ENCODE measurements around the gene GOLGA6C.
"Not testable (repeated sequence)": the region's sequence is repeated elsewhere in the genome, so short reads cannot be mapped to it uniquely, and the experiment has no call there.

Gene GOLGA6C

GRCh38 chr15:75309711-75310110 is 51.6 kb downstream of the GOLGA6C start:
- no peak for TF ChIP-seq CTCF (IDR thresholded peaks at IDR 0.05; ENCODE audit: control extremely low read depth, extremely low read depth, low read depth, missing control alignments)
- CTCF ChIA-PET = no interaction called here
- POLR2A ChIA-PET = interaction anchor here (0.6 kb wide), 1 partner anchor 105 kb away, joined by 4 read pairs; no protein-coding TSS in a partner anchor
- no peak for DNase-seq (ENCODE audit: extremely low spot score)

- DNase-seq (ENCODE audit: extremely low spot score); POLR2A ChIA-PET; CTCF ChIA-PET: not testable (repeated sequence)
Observed at GRCh38 chr15:75312548-75312947, 54.4 kb downstream of the GOLGA6C start.

DNA sequence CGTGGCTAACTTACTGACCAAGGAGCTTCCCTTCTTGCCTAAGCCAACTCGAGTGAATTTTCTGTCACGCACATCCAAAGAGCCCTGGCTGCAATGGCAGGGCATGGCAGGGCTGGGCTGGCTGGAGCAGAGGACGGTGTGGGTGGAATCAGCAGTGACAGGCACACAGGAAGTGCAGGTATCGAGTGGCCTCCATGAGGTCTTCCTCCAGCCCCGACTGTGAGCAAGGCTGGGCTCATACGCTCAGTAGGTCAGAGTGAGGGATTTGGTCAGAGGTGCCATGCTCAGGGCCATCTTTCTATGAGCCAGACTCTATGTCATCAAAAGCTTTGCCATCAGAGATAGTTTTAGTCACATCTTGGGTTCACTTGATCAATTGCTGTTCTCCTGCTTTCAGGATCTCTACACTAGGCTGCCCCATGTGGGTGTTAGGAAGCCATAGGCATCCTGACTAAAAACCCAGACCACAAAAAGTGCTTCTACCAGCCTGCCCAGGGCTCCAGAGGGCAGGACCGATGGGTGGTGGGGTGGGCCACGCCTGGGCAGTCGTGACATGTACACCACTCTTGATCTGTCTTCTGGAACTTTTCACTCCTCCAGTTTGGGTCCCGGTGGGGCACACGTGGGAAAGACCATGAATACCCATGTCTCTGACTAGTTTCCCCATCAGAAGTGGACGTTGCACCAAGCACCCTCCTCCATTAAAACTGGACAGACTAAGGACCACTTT is 55.1 kb downstream of the GOLGA6C start:
- POLR2A ChIA-PET = no interaction called here
- no peak for DNase-seq (ENCODE audit: extremely low spot score)
- TF ChIP-seq CTCF (IDR thresholded peaks at IDR 0.05; ENCODE audit: control extremely low read depth, extremely low read depth, low read depth, missing control alignments) = no peak
- CTCF ChIA-PET = no interaction called here

GRCh38 chr15:75314552-75315290 is 56.6 kb downstream of the GOLGA6C start:
- CTCF ChIA-PET = no interaction called here
- TF ChIP-seq CTCF (IDR thresholded peaks at IDR 0.05; ENCODE audit: control extremely low read depth, extremely low read depth, low read depth, missing control alignments) = no peak
- no peak for DNase-seq (ENCODE audit: extremely low spot score)
- POLR2A ChIA-PET = no interaction called here

DNA sequence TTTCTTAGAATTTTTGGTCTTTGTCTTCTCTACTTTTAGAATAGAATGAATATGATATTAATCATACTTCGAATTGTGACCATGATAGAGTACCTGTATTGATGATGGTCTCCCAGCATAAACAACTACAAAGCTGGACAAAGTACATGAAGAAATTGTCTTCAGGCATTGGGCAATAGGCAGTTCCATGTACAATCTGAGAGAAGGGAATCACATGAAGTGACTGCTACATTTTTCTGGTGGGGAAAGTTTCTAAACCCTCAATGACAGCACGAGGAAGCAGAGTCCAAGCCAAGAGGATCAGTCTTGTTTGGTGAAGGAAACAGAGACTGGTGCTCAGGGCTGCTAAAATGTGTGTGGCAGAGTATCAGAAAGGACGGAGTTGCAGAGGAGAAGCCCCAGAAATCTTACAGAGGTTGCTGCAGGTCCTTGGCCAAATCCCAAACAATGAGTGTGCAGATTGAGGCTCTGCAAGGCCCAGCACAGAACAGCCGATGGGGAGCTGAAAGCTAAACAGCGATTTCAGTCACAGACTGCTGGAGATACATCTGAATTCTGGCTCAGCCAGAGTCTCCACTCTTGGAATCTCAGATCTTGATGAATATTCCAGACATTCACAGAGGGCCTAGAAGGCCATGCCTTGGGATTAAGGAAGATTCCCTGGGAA is 61.2 kb downstream of the GOLGA6C start:
- CTCF ChIA-PET; POLR2A ChIA-PET; DNase-seq (ENCODE audit: extremely low spot score): not testable (repeated sequence)
